Dendritic cell treated with granulocyte-macrophage colony-stimulating factor and Interleukin-4, amounts not matched to agents 40 ng/mL and 50 ng/mL, for 4 days (primary cell): Measurements from ENCODE around the gene SERPINH1.
A peak's percentile ranks its signal among the peaks of the same experiment; 100 is the strongest.
"Not testable (repeated sequence)": the region's sequence is repeated elsewhere in the genome, so short reads cannot be mapped to it uniquely, and the experiment has no call there.

ENCODE experiments used
- H3K27ac Mint-ChIP-seq: one replicate; pipeline ENCODE4 v1.8.0; 2022; ENCODE audit warnings: mild to moderate bottlenecking, mixed read lengths
- H3K27me3 Mint-ChIP-seq: one replicate; pipeline ENCODE4 v1.8.0; 2022; ENCODE audit warnings: mild to moderate bottlenecking, mixed read lengths
- H3K36me3 Mint-ChIP-seq: one replicate; pipeline ENCODE4 v1.8.0; 2022; ENCODE audit warnings: low read depth, mixed read lengths
- H3K4me1 Mint-ChIP-seq: one replicate; pipeline ENCODE4 v1.8.0; 2022; ENCODE audit warnings: low read depth, mixed read lengths
- H3K4me3 Mint-ChIP-seq: one replicate; pipeline ENCODE4 v1.8.0; 2022; ENCODE audit warnings: mild to moderate bottlenecking, moderate library complexity, mixed read lengths
- H3K9me3 Mint-ChIP-seq: one replicate; pipeline ENCODE4 v1.8.0; 2022; ENCODE audit warnings: mixed read lengths
- intact Hi-C: fragments of 100-400 bp; cut with micrococcal nuclease; formaldehyde crosslinking; loops from one replicate; pipeline ENCODE4 v1.15.0; 2022

SERPINH1 gene

DNA sequence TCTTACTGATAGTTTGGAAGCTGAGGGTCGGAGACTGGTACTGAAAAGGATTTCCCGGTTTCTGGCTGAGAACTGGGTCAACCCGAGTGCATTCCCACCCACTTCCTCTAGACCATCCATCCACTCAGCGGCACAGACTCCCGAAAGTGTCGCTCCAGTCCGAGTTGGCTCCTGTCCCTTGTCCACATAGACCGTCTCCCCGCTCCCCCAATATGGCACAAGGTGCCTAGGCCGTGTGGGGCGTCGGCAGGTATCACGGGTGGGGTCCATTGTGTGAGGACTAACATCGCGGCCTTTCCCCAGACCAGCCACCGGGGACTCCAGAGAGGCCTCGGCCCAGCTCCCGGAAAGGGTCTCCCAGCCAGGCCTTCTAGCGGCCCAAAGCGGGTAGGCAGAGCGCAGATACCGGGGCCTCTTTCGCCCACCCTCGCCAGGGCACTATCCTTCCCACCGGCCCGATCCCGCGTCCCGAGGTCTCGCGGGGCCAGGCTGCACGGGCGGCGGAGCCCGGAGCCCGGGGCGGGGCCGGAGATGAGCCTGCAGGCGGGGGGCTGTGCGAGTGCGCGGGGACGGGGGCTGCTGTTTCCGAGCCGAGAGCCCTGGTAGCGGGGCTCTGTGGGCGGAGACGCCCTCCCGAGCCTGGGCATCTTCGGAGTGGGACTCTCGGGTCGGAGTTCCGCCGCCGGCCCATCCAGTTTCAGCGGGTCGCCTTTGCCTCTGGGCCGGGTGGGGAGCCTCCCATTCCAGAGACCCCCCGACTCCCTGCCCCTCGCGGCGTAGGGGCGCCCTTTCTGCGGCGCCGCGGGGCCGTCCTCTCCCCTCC, 21.1 kb downstream of the SERPINH1 start:
- Mint-ChIP-seq H3K9me3 (no peaks in the 10 kb centered on the region), H3K27me3 (peaks cover 42% of the 10 kb centered on the region), H3K36me3 (no peaks in the 10 kb centered on the region), H3K4me3 (peak overlapping the region; percentile 71), H3K4me1 (peaks cover 20% of the 10 kb centered on the region), H3K27ac (peak overlapping the region; percentile 65)
- intact Hi-C loops: no loop called here

DNA sequence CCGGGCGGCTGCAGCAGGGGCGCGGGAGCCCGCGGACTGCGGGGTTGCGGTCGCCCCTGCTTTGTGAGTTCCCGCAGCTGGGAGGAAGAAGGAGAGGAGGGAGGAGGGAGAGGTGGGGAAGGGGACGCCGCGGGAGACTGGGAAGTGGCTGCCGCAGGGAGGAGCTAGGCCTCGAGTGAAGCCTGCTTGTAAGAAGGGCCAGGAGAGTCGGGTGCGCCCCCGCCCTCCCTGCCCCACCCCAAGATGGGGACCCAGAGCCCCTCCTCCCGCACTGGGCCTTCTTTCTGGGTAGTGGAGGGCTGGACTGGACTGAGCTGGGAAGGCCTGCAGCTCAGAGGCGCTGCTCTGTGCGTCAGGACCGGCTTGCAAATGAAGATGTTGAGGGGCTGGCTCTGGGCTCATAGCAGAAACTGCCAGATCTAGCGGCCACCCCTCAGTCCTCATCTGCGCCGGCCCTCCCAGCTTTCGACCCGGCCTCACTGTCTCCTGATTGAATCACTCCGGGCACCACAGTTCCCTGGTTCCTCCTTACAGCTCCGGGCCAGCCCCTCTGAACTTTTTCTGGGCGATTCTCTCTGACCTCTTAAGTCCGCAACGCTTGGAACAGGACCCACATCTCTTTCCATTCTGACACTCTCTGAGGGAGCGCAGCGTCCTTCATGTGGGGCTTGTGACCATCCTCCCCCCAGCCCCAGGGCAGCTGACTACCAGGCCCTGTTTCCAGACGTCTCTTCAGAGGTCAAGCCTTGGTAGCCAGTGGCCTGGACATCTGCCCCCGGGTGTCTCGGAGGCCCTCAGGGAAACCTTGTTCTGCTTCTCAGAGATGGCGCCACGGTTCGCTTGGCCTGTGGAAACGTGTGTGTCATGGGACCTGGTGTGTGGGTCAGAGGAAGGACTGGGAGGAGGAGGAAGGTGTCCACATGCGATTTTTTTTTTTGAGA, 21.9 kb downstream of the SERPINH1 start:
- Mint-ChIP-seq H3K36me3 (no peaks in the 10 kb centered on the region), H3K9me3 (no peaks in the 10 kb centered on the region), H3K4me1 (peaks cover 20% of the 10 kb centered on the region), H3K27ac (peak overlapping the region; percentile 65), H3K27me3 (peaks cover 36% of the 10 kb centered on the region), H3K4me3 (peak overlapping the region; percentile 45)
- intact Hi-C loops: no loop called here

DNA sequence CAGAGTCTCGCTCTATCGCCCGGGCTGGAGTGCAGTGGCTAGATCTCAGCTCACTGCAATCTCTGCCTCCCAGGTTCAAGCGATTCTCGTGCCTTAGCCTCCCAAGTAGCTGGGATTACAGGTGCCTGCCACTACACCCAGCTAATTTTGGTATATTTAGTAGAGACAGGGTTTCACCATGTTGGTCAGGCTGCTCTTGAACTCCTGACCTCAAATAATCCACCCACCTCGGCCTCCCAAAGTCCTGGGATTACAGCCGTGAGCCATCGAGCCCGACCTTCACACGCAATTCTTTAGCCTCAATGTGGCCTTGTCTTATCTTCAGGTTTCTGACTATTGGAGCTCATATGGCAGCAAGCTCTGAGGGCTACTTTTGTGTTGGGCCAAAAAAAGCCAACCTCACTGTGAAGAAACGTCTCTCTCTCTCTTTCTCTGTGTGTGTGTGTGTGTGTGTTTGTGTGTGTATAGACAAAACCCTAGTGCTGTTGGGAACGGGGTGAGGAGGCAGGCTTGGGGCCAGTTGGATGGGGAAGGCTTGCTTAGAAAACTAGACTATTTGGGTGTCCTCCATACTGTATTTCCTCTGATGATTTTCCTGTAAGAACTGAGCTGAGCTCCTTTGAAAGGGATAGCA, 22.7 kb downstream of the SERPINH1 start:
- Mint-ChIP-seq H3K27ac (peak overlapping the region; percentile 65), H3K27me3 (peaks cover 35% of the 10 kb centered on the region), H3K4me1 (peaks cover 20% of the 10 kb centered on the region)
- H3K36me3 Mint-ChIP-seq, H3K4me3 Mint-ChIP-seq, intact Hi-C loops, H3K9me3 Mint-ChIP-seq: not testable (repeated sequence)

DNA sequence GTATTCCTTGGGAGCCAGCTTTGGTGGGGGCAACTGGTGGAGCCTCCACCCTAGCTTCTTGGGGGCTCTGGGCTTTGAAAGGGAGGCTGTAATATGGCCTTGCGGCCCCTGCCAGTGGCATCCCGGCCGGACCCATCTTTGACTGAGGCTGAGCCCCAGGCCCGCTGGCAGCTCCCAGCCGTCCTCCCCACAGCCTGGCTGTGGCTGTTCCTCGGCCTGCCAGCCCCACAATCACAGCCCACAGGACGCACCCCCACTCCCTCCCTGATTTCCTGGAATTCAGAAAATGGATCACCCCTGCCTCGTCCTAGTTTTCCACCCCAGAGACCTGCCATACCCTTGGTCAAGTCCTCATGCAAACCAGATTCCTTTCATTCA, 23.2 kb downstream of the SERPINH1 start:
- peaks cover 20% of the 10 kb centered on the region for H3K4me1 Mint-ChIP-seq
- no peaks in the 10 kb centered on the region for H3K9me3 Mint-ChIP-seq
- peaks cover 33% of the 10 kb centered on the region for H3K27me3 Mint-ChIP-seq
- H3K36me3 Mint-ChIP-seq: no peaks in the 10 kb centered on the region
- no peak overlapping the region for H3K27ac Mint-ChIP-seq
- intact Hi-C loops: no loop called here
- H3K4me3 Mint-ChIP-seq: no peak overlapping the region

DNA sequence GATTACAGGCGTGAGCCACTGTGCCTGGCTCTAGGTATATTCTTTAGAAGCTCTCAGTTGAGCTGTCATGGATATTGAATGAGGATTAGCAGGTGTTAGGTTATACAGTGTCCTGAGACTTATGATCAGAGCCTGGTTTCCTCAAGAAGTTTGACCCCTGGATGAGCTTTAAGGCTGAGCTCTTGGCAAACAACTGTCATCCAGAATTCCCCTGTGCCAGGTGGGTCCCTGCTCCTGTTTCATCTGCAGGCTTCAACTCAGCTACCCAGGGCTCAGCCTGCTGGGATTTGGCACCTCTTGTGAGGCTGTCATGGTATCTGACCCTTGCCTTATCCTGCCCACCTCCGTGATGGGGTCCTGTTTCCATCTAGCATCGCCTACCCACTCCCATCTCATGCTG, 24.3 kb downstream of the SERPINH1 start:
- H3K27ac Mint-ChIP-seq: no peak overlapping the region
- H3K4me1 Mint-ChIP-seq: peaks cover 20% of the 10 kb centered on the region
- intact Hi-C loops: no loop called here
- no peaks in the 10 kb centered on the region for H3K36me3 Mint-ChIP-seq
- peaks cover 29% of the 10 kb centered on the region for H3K27me3 Mint-ChIP-seq
- no peaks in the 10 kb centered on the region for H3K9me3 Mint-ChIP-seq
- no peak overlapping the region for H3K4me3 Mint-ChIP-seq

DNA sequence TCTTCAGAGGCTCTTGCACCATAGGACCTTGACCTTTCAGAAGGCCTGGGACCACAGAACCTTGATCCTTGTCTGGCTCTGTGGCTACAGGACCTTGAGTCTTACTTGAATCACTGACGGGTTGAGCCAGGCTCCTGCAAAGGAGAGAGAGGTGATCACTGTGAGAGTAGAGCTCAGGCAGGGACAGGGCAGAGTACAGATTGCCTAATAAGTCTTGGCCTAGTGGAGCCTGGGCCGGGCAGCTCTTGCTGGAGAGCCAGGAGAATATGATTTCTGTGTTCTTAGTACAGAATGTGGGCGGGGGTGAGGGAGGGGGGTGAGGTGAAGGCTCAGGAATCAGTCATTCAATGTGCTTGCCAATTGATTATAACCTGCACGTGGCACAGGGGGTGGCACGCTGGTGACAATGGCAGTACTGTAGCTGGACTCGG, 26.0 kb downstream of the SERPINH1 start:
- Mint-ChIP-seq H3K27ac (no peak overlapping the region), H3K27me3 (peaks cover 26% of the 10 kb centered on the region), H3K9me3 (no peaks in the 10 kb centered on the region), H3K36me3 (no peaks in the 10 kb centered on the region), H3K4me1 (peaks cover 15% of the 10 kb centered on the region), H3K4me3 (no peak overlapping the region)
- intact Hi-C loops: no loop called here

DNA sequence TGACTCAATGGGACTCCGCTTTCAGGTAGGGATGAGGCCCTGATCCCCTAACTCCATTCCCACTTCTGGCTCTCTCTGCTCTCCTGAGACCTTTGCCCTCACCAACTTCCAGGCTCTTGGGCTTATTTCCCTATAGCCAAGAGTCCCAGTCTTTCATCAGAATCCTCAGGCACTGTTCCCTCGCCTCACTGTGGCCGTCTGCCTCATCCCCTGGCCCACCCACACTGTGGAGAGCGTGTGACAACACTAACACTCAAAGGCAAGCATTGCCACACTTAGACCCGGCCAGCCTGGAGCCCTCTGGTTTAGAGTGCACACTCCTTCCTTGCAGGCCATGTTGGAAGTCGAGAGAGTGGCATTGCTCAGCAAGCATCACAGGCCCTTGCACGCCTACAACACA, 27.0 kb downstream of the SERPINH1 start:
- intact Hi-C loops: no loop called here
- H3K36me3 Mint-ChIP-seq: no peaks in the 10 kb centered on the region
- H3K27ac Mint-ChIP-seq: no peak overlapping the region
- H3K27me3 Mint-ChIP-seq: peaks cover 25% of the 10 kb centered on the region
- H3K4me3 Mint-ChIP-seq: no peak overlapping the region
- H3K4me1 Mint-ChIP-seq: peaks cover 10% of the 10 kb centered on the region
- H3K9me3 Mint-ChIP-seq: no peaks in the 10 kb centered on the region

DNA sequence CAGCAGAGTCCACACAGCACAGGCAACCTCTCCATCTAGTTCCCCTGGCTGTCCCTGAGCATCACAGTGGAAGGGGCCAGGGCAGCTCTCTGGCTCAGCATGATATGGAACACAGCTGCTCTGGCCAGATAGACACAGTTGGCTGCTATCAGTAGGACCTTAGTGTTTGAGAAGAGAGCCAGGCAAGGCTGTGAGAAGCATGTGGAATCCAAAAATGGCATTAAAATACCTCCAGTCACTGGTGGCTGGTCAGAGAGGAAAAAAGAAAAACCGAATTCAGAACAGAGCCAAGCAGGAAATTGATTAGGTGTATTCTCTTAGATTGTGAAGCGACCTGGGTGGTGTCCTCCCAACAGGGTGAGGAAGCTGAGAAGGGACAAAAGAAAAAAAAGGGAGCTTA, 27.9 kb downstream of the SERPINH1 start:
- no peaks in the 10 kb centered on the region for H3K36me3 Mint-ChIP-seq
- no peaks in the 10 kb centered on the region for H3K9me3 Mint-ChIP-seq
- H3K27ac Mint-ChIP-seq: no peak overlapping the region
- H3K4me3 Mint-ChIP-seq: no peak overlapping the region
- peaks cover 23% of the 10 kb centered on the region for H3K27me3 Mint-ChIP-seq
- peaks cover 5% of the 10 kb centered on the region for H3K4me1 Mint-ChIP-seq
- intact Hi-C loops: loop anchor here (10.0 kb wide), 1 partner anchor 75 kb away; the partner anchor contains the start of gene MAP6

DNA sequence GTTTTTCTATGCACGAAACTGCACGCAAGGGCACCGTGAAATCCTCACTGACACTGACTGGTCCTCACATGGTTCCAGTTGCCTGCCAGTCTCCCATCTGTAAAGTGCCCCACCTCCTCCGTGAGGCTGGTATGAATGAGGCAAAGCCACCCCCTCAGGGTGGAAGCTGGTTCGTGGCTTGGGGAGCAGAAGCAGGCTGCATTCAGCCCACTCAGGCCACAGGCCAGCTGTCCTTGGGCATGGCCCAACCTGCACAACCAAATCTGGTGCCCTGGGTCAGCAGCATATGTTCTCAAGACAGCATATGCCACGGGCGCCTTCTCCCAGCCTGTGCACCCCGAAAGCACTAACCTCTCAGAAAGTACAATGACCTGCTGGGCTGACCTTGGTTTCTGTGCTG, 29.3 kb downstream of the SERPINH1 start:
- Mint-ChIP-seq H3K27me3 (peaks cover 31% of the 10 kb centered on the region), H3K4me3 (no peak overlapping the region), H3K36me3 (no peaks in the 10 kb centered on the region), H3K27ac (no peak overlapping the region), H3K4me1 (peaks cover 14% of the 10 kb centered on the region), H3K9me3 (no peaks in the 10 kb centered on the region)
- intact Hi-C loops: loop anchor here (10.0 kb wide), 1 partner anchor 73 kb away; the partner anchor contains the start of gene MAP6

DNA sequence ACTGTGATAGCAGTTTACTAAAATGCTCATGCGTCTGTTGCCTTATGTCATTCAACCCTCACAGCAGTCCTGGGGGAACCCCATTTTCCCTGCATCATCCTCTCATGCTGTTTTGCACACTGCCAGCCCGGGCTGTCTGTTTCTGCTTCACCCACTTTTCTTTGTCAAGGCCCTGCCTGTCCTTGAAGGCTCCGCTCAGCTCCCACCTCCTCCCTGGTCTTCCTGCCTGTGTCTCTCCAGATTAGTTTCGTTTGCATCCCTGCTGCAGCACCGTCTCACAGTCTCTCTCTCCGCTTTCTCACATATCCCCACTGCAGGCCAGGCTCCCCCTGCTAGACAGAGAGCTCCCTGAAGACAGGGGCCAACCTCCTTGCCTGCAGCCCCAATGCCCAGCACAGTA, 29.9 kb downstream of the SERPINH1 start:
- Mint-ChIP-seq H3K9me3 (no peaks in the 10 kb centered on the region), H3K4me1 (peaks cover 14% of the 10 kb centered on the region), H3K36me3 (no peaks in the 10 kb centered on the region), H3K27ac (no peak overlapping the region), H3K27me3 (peaks cover 31% of the 10 kb centered on the region), H3K4me3 (no peak overlapping the region)
- intact Hi-C loops: loop anchor here (10.0 kb wide), 1 partner anchor 73 kb away; the partner anchor contains the start of gene MAP6

DNA sequence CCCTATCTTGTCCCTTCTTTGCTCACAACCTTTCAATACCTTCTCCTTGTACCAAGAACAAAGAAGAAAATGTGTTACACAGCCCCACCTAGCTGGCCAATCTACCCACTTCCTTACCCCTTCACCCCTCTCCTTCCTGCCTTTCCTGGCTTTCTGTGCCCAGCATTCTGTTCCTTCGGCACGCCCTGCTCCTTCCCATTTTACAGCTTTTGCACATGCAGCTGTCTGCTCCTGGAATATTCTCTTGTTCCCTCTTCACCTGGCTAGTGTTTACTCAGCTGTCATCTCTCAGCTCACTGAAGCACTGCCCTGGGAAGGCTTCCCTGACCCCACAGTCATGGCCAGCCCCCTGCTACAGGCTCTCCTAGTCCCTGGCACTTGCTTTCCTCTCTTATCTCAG, 30.7 kb downstream of the SERPINH1 start:
- Mint-ChIP-seq H3K4me1 (peaks cover 14% of the 10 kb centered on the region), H3K9me3 (no peaks in the 10 kb centered on the region), H3K4me3 (no peak overlapping the region), H3K36me3 (no peaks in the 10 kb centered on the region), H3K27ac (no peak overlapping the region), H3K27me3 (peaks cover 31% of the 10 kb centered on the region)
- intact Hi-C loops: loop anchor here (10.0 kb wide), 1 partner anchor 72 kb away; the partner anchor contains the start of gene MAP6

DNA sequence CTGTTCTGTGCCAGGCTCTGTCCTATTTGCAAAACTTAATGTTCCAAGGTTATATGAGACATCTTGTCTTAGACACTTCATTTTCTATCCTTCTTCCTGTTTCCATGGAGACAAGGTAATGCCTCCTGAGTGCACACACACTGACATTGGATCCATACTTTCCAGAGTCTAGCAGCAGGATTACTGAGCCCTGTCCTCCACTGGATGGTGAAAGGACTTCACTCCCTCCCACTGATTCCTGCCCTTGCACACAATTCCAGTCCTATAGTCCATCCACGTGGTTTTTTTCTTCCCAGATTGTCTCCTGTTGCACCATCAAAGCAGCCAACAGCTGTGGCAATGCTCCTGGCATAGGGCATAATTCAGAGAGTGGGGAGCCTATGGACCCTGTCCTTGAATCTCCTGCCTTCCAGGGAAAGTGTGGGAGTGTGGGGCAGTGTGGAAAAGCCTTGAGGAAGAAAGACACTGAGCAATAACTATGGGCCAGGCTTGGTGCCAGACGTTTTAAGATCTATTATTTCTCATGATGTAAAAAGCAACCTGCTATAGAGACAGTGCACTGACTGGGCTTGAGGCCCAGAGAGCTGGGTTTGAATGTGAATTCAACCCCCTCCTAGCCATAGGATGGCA, 31.3 kb downstream of the SERPINH1 start:
- Mint-ChIP-seq H3K4me3 (no peak overlapping the region), H3K36me3 (no peaks in the 10 kb centered on the region), H3K27me3 (peaks cover 31% of the 10 kb centered on the region), H3K27ac (no peak overlapping the region), H3K4me1 (peaks cover 14% of the 10 kb centered on the region), H3K9me3 (no peaks in the 10 kb centered on the region)
- intact Hi-C loops: loop anchor here (10.0 kb wide), 1 partner anchor 71 kb away; the partner anchor contains the start of gene MAP6

DNA sequence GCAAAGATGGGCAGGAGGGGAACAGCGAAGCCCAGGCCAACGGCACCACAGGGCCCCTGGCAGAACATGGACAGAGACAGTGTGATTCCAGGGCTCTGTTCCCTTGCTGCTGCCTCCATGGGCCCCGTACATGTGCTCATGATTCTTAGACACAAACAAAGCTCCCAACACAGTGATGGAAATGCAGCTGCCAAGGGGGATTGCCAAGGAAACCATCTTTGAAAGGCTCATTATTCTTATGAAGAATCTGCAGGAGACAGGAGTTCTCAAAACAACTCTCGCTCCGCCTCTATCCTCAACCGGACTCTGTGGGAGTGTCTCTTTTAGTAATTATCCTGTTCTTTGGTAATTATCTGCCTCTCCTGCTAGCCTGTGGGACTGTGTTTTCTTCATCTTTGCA, 32.2 kb downstream of the SERPINH1 start:
- Mint-ChIP-seq H3K4me3 (no peak overlapping the region), H3K36me3 (no peaks in the 10 kb centered on the region), H3K4me1 (peaks cover 14% of the 10 kb centered on the region), H3K9me3 (no peaks in the 10 kb centered on the region), H3K27me3 (peaks cover 35% of the 10 kb centered on the region), H3K27ac (no peak overlapping the region)
- intact Hi-C loops: loop anchor here (10.0 kb wide), 1 partner anchor 71 kb away; the partner anchor contains the start of gene MAP6
